H1 (cell line): Measurements from ENCODE around the gene GALNT18. TPM values are rescaled to one million over a fixed set of nuclear protein-coding genes. Genes with fewer than 3 reads are reported as not detected.

Experiments used
- CTBP2 ChIP-seq: IDR thresholded peaks from 2 replicates; pipeline ENCODE4 v1.7.0; 2011; ENCODE audit warnings: borderline replicate concordance, mild to moderate bottlenecking, moderate library complexity, mixed read lengths, low read length; ENCODE audit not compliant: insufficient read depth, insufficient read length
- KDM5A ChIP-seq: fragments of 200-600 bp; IDR thresholded peaks from 2 replicates; pipeline ENCODE4 v1.7.1; 2012; ENCODE audit warnings: mild to moderate bottlenecking, low read length, inconsistent platforms, mixed read lengths
- POU5F1 ChIP-seq: IDR thresholded peaks from 2 replicates; pipeline ENCODE4 v1.6.1; 2011; ENCODE audit warnings: low read depth, mild to moderate bottlenecking, low read length, moderate library complexity
- YY1 ChIP-seq: IDR thresholded peaks from 2 replicates; pipeline ENCODE4 v1.6.1; 2011; ENCODE audit warnings: low read depth, mild to moderate bottlenecking, low read length
- polyA plus RNA-seq, 7 experiments: library from polyadenylated mRNA; depleted of rRNA in 3 of 7; stranded (reverse) in 5 of 7; unstranded in 2 of 7; fragments of >200 nt in 5 of 7; fragments of 200-250 nt in 2 of 7; gene quantifications; 1 replicate in 5 of 7; 2 replicates in 1 of 7; 4 replicates in 1 of 7; pipeline versions ENCODE4 v1.2.1 to v1.2.3, GENCODE V29; 2011 to 2013; ENCODE audit warnings: missing spikeins in 2 of 7, mixed read lengths in 2 of 7
- total RNA-seq: library from RNA; stranded (reverse); fragmentation: NEBNext Ultra II Directional; extraction: Animal tissue kit (Norgen Biotek cat#: 25700); gene quantifications from 2 replicates; pipeline ENCODE4 v1.2.1, GENCODE V29; 2021
- TF ChIP-seq, protein P1 (sequence below): IDR thresholded peaks from 2 replicates; pipeline ENCODE4 v1.6.1; 2012; ENCODE audit warnings: low read length, inconsistent platforms

Gene GALNT18
- total and polyA plus RNA-seq, 2 of the 8 experiments (the other 6 are each of a cell fraction or from before 2014, with no cell fraction given) = 6.0 to 9.4 TPM

DNA sequence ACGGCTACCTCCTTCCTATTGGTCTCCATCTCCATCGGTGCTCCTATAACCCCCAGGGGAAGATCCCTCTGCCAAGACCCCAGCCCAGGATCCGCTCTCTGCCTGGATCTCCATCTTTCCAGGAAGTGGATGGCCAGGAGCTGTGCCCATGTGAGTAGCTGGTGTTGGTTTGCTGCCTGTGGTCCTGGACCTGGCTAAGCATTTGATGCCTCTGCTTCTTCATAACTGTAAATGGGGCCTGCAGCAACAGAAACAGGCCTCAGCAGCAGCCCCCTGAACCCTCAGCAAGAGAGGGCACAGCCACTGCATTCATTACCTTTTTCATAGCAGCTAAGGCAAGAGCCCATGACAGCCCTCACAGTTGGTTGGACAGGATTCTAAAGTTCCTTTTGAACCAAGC is 242.1 kb downstream of the GALNT18 start (continued):
- TF ChIP-seq, protein P1, sequence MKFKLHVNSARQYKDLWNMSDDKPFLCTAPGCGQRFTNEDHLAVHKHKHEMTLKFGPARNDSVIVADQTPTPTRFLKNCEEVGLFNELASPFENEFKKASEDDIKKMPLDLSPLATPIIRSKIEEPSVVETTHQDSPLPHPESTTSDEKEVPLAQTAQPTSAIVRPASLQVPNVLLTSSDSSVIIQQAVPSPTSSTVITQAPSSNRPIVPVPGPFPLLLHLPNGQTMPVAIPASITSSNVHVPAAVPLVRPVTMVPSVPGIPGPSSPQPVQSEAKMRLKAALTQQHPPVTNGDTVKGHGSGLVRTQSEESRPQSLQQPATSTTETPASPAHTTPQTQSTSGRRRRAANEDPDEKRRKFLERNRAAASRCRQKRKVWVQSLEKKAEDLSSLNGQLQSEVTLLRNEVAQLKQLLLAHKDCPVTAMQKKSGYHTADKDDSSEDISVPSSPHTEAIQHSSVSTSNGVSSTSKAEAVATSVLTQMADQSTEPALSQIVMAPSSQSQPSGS = no peak
- no peak for TF ChIP-seq CTBP2
- TF ChIP-seq YY1 = no peak
- TF ChIP-seq KDM5A = no peak
- TF ChIP-seq POU5F1 = no peak
